Stimulated activated CD4-positive, alpha-beta T cell treated with anti-CD3 and anti-CD28 coated beads, Interleukin-2, amount 100 ng/mL, for 48 hours (primary cell): ENCODE results near the gene CIB1.

Experiments
- DNase-seq, 2 donors: peaks; one replicate each; pipeline ENCODE4 v3.0.0-alpha.2; 2020

The CIB1 gene

GRCh38 chr15:90239371-90239770 is 5.6 kb upstream of the CIB1 start:
- no peak for DNase-seq

GRCh38 chr15:90234096-90234988 is 601 bp upstream of the CIB1 start, which contains the start of gene GDPGP1:
Gene GDPGP1, plus strand, starts transcription at chr15:90234209. Its CDS starts 6,700 bp downstream, at chr15:90240909.
- peak in 1 of 2 donors; percentile 92 for DNase-seq

GRCh38 chr15:90232941-90233386 is 777 bp downstream of the CIB1 start:
- no peak for DNase-seq

- DNase-seq = no peak
Measured at GRCh38 chr15:90232196-90232595, 1.5 kb downstream of the CIB1 start.

- DNase-seq = peak; percentile 46 to 52
Measured at GRCh38 chr15:90231028-90232017, 2.4 kb downstream of the CIB1 start.

- no peak for DNase-seq
Measured at GRCh38 chr15:90230610-90231009, 3.1 kb downstream of the CIB1 start.

GRCh38 chr15:90230071-90230494 is 3.7 kb downstream of the CIB1 start:
- DNase-seq = no peak

GRCh38 chr15:90228960-90229359 is 4.8 kb downstream of the CIB1 start:
- DNase-seq = no peak

GRCh38 chr15:90227816-90228772 is 5.6 kb downstream of the CIB1 start:
- DNase-seq = no peak

GRCh38 chr15:90227336-90227735 is 6.4 kb downstream of the CIB1 start:
- DNase-seq = no peak

GRCh38 chr15:90225504-90226234 is 8.1 kb downstream of the CIB1 start:
- DNase-seq = no peak

- DNase-seq = no peak
Measured at GRCh38 chr15:90225047-90225446, 8.7 kb downstream of the CIB1 start.

- no peak for DNase-seq
Measured at GRCh38 chr15:90223441-90224165, 10.1 kb downstream of the CIB1 start.

GRCh38 chr15:90222547-90222946 is 11.2 kb downstream of the CIB1 start:
- no peak for DNase-seq

GRCh38 chr15:90221246-90221900 is 12.4 kb downstream of the CIB1 start:
- DNase-seq = no peak

GRCh38 chr15:90219421-90220141 is 14.2 kb downstream of the CIB1 start:
- DNase-seq = peak; percentile 50 to 61

GRCh38 chr15:90217671-90218394 is 15.9 kb downstream of the CIB1 start:
- no peak for DNase-seq

- DNase-seq = no peak
Measured at GRCh38 chr15:90214553-90215196, 19.1 kb downstream of the CIB1 start.
